TTC549 (cell line): ENCODE measurements around the gene DHX57.
"Not testable (repeated sequence)": the region's sequence is repeated elsewhere in the genome, so short reads cannot be mapped to it uniquely, and the experiment has no call there.

Source experiments
- FAIRE-seq: peaks from 2 replicates; lab custom pipeline; 2012; peaks lifted over from hg19 to GRCh38; lab: Jason Lieb, UNC

DHX57 gene

DNA sequence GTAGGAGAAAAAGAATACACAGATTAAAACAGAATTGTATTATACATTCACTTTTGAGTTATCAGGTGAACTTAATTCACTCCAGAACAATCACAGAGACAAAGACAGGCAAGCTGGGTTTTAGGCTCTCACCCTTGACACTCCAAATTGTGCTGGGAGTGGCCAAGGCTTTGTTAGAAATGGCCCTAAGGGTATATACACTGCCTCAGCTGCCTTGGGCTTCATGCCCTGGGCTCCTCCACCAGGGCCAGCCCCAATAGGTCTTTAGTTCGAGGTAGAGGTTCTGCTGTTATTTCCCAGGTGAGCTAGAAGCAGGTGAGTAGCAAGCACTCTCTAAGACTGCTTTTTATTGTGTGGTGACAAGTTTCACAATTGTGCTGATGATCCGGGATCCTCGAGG is 77.8 kb downstream of the DHX57 start:
- FAIRE-seq: no peak

DNA sequence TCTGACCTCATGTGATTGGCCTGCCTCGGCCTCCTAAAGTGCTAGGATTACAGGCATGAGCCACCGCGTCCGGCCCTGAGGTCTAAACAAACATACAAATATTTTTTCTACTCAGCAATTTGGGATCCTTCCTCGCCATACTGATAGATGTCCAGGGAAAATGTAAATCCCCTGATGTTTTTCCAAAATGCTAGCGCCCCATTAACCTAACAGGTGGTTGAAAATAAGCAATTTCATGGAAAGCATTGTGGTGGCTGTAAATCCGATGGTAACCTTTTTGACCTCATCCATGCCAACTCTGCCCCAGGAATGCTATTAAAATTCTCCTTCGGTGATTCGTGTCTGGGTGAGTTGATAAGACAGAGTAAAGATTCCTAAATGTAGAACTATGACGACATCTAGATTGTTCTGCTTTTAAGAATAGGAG is 78.5 kb downstream of the DHX57 start:
- FAIRE-seq: no peak

DNA sequence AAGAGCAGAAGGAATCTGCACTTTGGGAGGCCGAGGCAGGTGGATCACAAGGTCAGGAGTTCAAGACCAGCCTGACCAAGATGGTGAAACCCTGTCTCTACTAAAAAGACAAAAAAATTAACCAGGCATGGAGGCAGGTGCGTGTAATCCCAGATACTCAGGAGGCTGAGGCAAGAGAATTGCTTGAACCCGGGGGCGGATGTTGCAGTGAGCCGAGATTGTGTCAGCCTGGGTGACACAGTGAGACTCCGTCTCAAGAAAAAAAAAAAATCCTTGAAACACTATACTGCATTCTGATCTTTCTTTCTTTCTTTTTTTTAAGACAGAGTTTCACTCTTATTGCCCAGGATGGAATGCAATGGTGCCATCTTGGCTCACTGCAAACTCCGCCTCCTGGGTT is 80.7 kb downstream of the DHX57 start:
- not testable (repeated sequence) for FAIRE-seq

DNA sequence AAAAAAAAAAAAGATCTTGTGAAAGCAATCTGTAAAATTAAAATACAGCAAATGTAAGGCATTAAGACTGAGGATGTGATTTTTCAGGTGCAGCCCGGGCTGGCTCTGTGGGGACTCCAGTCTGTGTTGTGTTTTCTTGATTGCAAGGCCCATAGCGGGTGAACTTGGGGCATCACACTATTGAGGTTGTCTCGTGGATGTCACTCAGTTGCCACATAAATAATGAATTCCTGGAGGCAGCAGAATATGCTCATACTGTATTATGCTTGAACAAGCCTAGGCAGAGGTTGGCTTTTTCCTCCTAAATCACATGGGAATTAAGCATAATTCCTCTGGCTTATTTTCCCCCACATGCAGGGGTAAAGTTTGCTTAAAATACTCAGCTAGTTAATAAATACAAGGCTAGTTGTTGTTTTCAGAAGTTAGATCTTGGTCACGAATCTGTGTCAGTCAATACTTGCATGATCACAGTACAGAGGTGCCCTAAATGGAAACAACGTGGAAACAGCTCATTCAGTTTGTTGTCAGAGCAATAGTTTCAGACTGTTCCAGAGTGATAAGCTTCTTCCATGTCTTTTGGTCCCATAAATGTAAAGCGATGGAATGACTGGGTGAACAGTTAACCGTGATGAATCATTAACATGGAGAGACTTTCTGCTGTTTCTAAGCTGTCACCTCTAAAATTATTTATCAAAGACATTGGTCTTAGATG is 81.3 kb downstream of the DHX57 start:
- FAIRE-seq: no peak

DNA sequence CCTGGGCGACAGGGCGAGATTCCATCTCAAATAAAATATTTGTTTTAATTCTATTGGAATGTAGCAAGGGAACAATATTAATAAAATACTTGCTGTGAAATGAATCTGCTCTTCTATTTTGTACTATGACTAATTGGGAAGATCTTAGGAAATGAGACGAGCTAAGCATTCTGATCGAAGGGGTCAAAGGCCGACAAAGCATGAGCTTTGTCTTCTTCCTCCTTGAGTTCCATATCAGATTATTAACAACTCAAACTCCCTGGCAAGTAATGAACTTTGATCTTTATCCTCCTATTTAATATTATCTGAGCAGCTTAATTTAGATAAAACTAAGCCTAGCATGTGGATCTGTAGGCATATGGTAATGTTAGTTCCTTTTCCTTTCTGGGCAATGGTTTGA is 82.2 kb downstream of the DHX57 start:
- no peak for FAIRE-seq

DNA sequence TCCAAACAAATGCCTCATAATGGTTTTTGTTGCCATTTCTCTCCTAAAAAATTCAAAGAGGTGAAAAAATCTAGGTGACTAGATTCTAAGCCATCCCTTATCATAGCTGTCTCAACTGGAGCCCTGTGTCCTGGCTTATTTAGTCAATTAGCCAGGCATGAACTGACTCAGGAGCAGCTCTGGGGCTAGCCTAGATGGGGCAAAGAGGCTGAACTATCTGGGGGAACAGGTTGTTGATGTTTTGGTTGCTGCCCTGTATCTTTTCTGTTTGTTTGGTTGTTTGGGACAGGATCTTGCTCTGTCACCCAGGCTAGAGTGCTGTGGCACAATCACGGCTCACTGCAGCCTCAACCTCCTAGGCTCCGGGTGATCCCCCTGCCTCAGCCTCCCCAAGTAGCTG is 83.0 kb downstream of the DHX57 start:
- FAIRE-seq: no peak

DNA sequence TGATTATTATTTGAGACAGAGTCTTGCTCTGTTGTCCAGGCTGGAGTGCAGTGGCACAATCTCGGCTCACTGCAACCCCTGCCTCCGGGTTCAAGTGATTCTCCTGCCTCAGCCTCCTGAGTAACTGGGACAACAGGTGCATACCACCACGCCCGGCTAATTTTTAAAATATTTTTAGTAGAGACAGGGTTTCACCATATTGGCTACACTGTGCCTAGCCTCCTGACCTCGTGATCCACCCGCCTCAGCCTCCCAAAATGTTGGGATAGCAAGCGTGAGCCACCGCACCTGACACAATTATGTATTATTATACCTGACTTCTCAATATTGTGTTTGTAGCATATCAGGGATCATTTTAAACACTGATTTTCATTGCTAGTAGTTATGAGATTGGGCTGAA is 83.4 kb downstream of the DHX57 start:
- FAIRE-seq: not testable (repeated sequence)

DNA sequence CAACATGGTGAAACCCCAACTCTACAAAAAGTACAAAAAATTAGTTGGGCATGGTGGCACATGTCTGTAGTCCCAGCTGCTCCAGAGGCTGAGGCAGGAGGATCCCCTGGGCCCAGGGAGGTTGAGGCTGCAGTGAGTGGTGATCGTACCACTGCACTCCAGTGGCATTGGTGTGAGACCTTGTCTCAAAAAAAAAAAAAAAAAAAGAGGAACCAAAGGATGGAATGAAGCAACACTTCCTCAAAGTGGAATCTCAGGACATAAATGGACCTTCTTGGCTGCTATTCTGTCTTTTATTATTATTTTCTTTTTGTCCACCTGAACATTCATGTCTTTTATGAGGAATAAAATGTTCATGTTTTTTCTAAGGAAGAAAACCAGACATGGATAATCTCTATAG is 84.0 kb downstream of the DHX57 start:
- FAIRE-seq: no peak

DNA sequence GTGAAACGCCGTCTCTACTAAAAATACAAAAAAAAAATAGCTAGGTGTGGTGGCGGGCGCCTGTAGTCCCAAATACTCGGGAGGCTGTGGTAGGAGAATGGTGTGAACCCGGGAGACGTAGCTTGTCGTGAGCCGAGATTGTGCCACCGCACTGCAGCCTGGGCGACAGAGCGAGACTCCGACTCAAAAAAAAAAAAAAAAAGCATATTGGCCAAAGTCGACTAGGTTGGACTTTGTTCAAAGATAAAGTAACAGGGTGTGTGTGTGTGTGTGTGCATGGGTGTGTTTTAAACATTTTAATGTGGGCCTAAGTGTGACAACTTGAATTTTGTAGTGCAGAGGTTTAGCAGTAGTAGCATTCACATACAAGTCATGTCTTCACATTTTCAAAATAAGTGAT is 86.0 kb downstream of the DHX57 start:
- no peak for FAIRE-seq

DNA sequence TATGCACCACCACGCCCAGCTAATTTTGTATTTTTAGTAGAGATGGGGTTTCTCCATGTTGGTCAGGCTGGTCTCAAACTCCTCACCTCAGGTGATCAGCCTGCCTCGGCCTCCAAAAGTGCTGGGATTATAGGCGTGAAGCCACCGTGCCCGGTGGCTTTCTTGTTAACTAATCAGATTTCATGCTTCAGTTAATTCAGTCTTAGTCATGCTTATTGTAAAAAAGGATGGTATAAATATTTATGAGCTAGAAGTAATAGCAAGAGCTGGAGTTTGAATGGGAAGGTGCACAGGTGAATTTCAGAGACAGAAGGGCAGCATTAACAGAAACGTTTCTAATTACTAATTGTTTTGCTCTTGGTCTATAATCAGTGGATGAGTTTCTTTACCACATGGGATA is 87.4 kb downstream of the DHX57 start:
- no peak for FAIRE-seq

DNA sequence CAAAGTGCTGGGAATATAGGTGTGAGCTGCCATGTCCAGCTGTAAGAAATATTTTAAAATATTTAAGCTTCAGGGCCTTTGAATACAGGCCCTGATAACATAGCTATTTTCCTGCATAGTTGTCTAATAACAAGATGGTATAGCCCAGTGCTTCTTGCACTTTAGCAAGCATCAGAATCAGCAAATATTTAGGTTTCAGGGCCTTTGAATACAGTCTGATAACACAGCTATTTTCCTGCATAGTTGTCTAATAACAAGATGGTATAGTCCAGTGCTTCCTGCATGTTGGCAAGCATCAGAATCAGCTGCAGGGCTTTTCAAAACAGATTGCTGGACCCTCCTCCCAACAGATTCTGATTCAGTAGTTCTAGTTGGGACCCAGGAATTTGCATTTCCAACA is 92.1 kb downstream of the DHX57 start:
- FAIRE-seq: no peak

DNA sequence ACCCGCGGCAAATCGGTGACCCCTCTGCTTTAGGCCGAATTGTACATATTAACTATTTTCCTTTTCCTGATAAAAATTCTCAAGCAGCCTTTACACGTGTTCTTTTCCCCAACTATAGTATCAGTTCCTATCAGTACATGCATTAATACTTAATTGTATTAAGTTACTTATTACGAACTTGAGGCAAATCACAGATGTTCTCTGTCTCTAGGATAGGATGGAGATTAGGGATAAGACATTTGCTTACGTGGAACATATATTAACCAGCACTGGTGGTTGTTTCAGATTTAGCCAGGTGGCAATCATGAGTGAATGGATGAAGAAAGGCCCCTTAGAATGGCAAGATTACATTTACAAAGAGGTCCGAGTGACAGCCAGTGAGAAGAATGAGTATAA is 97.0 kb downstream of the DHX57 start:
- FAIRE-seq: no peak

DNA sequence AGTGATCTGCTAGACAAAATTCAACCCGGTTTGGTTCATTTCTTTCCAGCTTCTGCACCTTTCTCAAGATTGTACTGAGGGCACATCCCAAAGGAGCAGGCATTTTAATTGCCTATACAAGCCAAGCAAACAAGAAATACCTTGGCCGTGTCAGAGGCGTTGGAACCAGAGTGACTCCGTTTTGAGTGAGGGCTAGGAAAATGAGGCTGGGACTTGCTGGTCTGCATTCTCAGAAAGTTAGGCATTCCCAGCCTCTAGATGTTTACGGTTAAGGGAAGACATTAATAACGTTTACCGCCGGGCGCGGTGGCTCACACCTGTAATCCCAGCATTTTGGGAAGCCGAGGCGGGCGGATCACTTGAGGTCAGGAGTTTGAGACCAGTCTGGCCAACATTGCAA is 99.2 kb downstream of the DHX57 start:
- FAIRE-seq: no peak

DNA sequence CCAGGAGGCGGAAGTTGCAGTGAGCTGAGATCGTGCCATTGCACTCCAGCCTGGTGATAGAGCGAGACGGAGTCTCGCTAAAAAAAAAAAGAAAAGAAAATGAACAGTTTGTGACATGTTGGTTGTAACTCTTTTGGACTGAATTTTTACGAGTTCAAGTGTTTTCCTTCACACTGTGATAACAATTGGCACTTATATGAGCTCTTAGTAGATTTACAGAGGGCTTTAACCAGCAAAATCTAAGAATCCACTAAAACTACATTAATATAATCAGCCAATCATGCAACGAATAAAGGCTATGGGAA is 99.9 kb downstream of the DHX57 start:
- FAIRE-seq: no peak

DNA sequence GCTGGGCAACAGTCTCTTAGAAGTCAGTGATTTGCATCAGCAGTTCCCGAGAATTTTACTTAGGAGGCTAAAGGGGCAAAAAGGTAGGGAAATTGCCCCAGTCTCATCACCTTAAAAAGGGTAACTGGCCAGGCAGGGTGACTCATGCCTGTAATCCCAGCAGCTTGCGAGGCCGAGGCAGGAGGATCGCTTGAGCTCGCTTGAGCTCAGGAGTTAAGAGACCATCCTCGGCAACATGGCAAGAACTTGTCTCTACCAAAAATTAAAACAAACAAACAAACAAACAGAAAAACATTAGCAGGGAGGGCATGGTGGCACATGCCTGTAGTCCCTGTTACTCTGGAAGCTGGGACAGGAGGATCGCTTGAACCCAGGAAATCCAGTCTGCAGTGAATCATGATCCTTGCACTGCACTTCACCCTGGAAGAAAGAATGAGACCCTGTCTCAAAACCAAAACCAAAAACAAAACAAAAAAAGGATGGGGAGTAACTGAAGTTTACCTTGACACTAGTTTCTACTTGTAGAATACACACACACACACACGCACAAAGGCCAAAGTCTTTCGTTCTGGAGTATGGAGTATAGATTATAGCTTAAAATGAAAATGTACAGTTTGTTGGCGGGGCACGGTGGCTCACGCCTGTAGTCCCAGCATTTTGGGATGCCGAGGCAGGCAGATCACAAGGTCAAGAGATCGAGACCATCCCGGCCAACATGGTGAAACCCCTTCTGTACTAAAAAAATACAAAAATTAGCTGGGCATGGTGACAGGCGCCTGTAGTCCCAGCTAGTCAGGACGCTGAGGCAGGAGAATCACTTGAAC is 100.4 kb downstream of the DHX57 start:
- FAIRE-seq: no peak

DNA sequence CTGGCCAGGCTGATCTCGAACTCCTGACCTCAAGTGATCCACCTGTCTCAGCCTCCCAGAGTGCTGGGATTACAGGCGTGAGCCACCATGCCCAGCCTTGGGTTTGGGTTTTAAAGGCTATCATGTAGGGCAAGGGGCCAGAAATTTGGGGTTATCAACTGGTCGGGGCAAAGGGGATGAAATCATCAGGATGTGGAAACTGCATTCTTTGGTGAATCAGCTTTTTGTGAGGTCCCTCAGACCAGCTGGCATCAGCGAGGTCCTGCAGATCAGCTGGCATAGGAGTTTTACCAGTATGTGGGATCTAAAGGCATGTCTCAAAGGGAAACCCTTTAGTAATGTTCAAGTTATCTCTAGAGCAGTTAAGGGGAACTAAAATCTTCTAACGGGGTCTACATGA is 104.1 kb downstream of the DHX57 start:
- no peak for FAIRE-seq

DNA sequence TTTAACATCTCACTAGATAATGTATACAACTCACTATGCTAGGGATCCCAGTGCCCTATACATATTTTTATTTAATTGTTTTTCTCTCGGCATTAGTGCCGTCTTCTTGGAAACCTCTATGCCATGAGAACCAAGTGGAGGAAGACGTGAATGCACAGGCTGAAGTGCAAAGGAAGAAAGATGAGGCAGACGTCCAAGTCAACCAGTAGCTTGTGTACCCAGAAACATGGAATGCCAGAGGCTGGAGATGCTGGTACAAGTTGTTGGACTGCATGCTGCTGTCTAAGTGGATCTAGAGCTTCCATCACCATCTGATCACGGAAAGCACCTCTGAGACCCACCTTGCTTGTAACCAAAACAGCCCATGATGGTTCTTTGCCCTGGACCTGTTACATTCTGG is 110.2 kb downstream of the DHX57 start:
- FAIRE-seq: no peak

DNA sequence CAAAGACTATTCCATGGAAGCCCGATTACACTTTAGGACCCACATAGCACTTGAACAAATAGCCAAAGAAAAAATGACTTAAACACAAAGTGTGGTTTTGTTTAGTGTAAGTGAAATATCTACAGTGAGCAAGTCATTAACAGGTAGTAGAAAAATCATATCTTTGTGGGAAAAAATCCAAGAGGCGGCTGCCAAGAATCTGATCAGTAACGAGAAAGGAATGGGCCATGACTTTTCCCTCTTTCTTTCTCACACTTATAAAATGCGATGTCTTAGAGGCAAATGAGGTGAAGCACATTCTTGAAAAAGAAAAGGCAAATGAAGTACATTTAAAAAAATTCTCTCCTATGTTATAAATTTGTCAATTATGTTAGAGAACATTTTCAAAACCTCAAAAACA is 110.6 kb downstream of the DHX57 start:
- no peak for FAIRE-seq

DNA sequence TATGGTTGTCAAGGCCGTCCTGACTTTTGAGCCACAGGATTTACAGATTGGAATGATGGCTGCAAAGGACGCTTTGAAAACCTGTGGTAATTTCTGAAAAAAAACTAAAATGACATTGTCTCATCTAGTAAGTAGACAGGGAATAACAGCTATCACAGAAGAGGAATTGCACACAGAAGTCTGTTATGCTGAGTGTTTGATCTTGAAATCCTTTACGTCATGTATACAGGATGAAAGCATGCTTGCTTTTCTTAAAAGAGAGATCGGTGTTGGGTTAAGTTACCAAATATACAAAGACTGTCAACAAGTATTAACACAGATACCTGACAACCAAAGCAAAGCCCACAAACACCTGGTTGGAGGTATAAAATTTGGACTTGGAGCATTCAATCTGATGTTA is 112.0 kb downstream of the DHX57 start:
- FAIRE-seq: no peak

DNA sequence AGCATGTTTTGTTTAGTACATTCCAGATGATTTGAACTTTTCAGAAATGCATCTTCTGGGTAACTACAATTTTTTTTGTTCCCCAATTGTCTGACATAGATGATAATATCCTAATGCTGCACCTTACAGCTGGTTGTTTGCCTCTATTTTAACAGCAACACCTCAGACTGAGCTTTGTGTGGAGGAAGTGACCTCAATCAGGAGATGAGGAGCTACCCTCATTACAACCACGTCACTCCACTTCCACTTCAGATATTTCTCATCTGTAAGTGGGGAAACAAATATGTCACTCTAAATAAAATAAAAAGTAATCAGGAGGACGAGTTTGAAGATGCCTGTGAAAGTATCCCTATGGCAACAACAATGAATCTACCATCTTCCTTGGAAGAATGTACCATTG is 112.5 kb downstream of the DHX57 start:
- no peak for FAIRE-seq

DNA sequence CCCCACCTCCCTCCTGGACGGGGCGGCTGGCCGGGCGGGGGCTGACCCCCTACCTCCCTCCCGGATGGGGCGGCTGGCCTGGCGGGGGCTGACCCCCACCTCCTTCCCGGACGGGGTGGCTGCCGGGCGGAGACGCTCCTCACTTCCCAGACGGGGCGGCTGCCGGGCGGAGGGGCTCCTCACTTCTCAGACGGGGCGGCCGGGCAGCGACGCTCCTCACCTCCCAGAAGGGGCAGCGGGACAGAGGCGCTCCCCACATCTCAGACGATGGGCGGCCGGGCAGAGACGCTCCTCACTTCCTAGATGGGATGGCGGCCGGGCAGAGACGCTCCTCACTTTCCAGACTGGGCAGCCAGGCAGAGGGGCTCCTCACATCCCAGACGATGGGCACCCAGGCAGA is 119.8 kb downstream of the DHX57 start:
- not testable (repeated sequence) for FAIRE-seq

DNA sequence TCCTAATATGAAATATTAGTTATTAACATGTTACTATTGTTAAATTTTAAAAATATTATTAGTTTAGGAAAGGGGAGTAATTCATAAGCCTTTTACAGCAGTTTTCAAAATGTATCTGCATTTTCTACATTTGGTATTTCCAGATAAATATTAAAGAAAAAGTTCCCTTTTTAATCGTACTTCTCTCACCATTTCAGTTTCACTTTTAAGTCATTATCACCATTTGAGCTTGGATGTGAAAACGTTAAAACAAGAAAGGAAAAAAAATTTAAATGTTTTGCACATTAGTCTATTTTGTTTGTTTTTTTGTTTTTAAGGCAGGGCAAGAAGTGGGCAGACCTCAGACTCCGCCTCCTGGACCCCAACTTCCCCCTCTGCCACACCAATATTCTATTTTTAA is 121.2 kb downstream of the DHX57 start:
- no peak for FAIRE-seq

DNA sequence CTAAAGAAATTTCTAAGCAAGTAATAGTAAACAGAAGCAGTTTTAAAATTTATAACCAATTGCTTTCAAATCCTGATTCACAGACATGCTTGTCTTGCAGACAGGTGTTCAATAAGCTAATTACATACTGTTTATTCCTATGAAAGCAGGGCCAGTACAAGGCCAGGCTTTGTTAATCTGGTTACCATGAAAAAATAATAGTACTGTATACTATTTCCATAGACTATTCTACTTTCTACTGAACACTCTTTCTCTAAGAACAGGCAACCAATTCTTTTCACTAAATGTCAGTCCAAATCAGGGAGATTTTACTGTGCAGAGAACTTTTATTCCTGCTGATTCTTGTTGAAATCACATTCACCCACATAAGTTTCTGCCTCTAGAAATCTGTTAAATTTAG is 121.7 kb downstream of the DHX57 start:
- no peak for FAIRE-seq
